Measurements from ENCODE around the gene TEKT3. TPM values are rescaled to one million over a fixed set of nuclear protein-coding genes. Genes with fewer than 3 reads are reported as not detected.

The TEKT3 gene
- total and polyA plus RNA-seq, 2 of the 4 experiments (the other 2 are of a cell fraction): 0.15 TPM; not detected in 1

DNA sequence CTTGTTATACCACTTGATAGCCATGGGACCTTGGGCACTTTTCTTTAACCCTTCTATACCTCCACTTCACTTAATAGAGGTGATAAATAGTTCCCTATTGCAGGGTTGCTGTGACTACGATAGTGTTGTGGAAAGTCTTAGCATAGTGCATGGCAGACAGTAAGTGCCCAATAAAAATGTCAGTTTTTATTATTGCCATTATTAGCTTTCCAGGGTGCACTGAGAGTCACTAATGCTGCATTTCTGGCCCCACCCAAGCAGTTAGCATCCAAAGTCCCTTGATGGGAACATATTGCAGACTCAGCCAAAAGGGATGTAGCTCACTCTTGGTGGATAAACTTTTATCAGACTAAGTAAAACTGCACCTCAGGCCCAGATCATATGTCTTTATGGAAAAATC is 41.5 kb upstream of the TEKT3 start:
- no peak for ATAC-seq (ENCODE audit: low read depth)
- Histone ChIP-seq H2BK20ac (ENCODE audit: low read depth, low read length) (no peak overlapping the region), H4K20me1 (ENCODE audit: insufficient read depth, low read length) (no peaks in the 10 kb centered on the region)

More for the DNA sequence above, 41.5 kb upstream of the TEKT3 start:
- no peak overlapping the region for H2BK5ac ChIP-seq (ENCODE audit: low read depth, low read length, poor library complexity, severe bottlenecking)
- no peak overlapping the region for H2AFZ ChIP-seq (replicated peaks; ENCODE audit: low read length, poor library complexity)
- no peak overlapping the region for H3K27ac ChIP-seq (ENCODE audit: insufficient read depth, low read length)
- ChIA-PET POLR2A (ENCODE audit: unreplicated experiment) (no interaction called here), CTCF (interaction anchor here (0.7 kb wide), 1 partner anchor 19 kb away, joined by 4 read pairs; no protein-coding TSS in a partner anchor)
- no peaks in the 10 kb centered on the region for H3K9me3 ChIP-seq (ENCODE audit: control insufficient read depth, insufficient read depth, low read length)
- no CpG with 5 or more reads among the region's 1 CpG for WGBS, 2 experiments (ENCODE audit: extremely low coverage in 2 of 2, insufficient read length in 1 of 2)
- no peak overlapping the region for H4K91ac ChIP-seq (ENCODE audit: insufficient read depth, low read depth, low read length)
- intact Hi-C loops (cut with micrococcal nuclease) (no loop called here), dilution Hi-C loops (cut with HindIII; ENCODE audit: low sequenced_read_pairs, unreplicated experiment) (no loop called here), in situ Hi-C loops (cut with MboI; ENCODE audit: low sequenced_read_pairs) (no loop called here)
- no peak for DNase-seq
- H4K8ac ChIP-seq (ENCODE audit: low read depth in 2 of 2, low read length in 2 of 2): no peak overlapping the region
- no TSS peak for BruUV-seq (replicated peaks)
- H2BK120ac ChIP-seq (ENCODE audit: low read depth, low read length): no peak overlapping the region
- H3K4me3 ChIP-seq (ENCODE audit: insufficient read depth, low read depth, low read length): no peak overlapping the region
- no peak overlapping the region for H3K14ac ChIP-seq (replicated peaks; ENCODE audit: low read depth, low read length)
- no peak overlapping the region for H3K4me2 ChIP-seq (ENCODE audit: low read depth, low read length)
- no peak overlapping the region for H3K9ac ChIP-seq (ENCODE audit: low read depth, low read length)
- no peak overlapping the region for H3K23ac ChIP-seq (ENCODE audit: low read depth, low read length)
- no peaks in the 10 kb centered on the region for H3K79me1 ChIP-seq (ENCODE audit: low read depth in 1 of 2, low read length in 2 of 2)
- peaks cover 7% of the 10 kb centered on the region for H3K4me1 ChIP-seq (ENCODE audit: control insufficient read depth, insufficient read depth, low read length)
- no peak overlapping the region for H3K56ac ChIP-seq (ENCODE audit: extremely low read depth, insufficient read depth, low read length)
- H2AK5ac ChIP-seq (ENCODE audit: low read depth, low read length): no peak overlapping the region
- peaks cover 2% of the 10 kb centered on the region; the same call in 1 of the 2 replicates for H3K9me1 ChIP-seq (ENCODE audit: insufficient read depth, low read length)
- no peaks in the 10 kb centered on the region for H3K36me3 ChIP-seq (ENCODE audit: control insufficient read depth, insufficient read depth, low read length)
- H3K18ac ChIP-seq (ENCODE audit: low read depth, low read length): no peak overlapping the region
- no peaks in the 10 kb centered on the region for H3K27me3 ChIP-seq (ENCODE audit: control insufficient read depth, insufficient read depth, low read length)
- no peak overlapping the region for H4K5ac ChIP-seq (ENCODE audit: low read depth, low read length)
- no peak overlapping the region for H2AK9ac ChIP-seq (replicated peaks; ENCODE audit: low read depth, low read length, poor library complexity)
- H3K4ac ChIP-seq (ENCODE audit: low read depth, low read length): no peak overlapping the region
- no peak for TF ChIP-seq SMC3 (IDR thresholded peaks at IDR 0.05; ENCODE audit: low read depth, low read length)
- no peak for TF ChIP-seq ELK1 (IDR thresholded peaks at IDR 0.05; ENCODE audit: borderline replicate concordance, low read depth, low read length)
- no peak for TF ChIP-seq RAD21 (IDR thresholded peaks at IDR 0.05; ENCODE audit: low read length)
- no peak for TF ChIP-seq MAZ (IDR thresholded peaks at IDR 0.05; ENCODE audit: borderline replicate concordance, low read depth, low read length)
- no peak for TF ChIP-seq NFE2L2 (IDR thresholded peaks at IDR 0.05; ENCODE audit: low read depth, low read length)
- no peak for TF ChIP-seq MXI1 (IDR thresholded peaks at IDR 0.05; ENCODE audit: borderline replicate concordance, low read depth, low read length)
- no peak for TF ChIP-seq CEBPB (IDR thresholded peaks at IDR 0.05; ENCODE audit: low read depth, low read length)
- no peak for TF ChIP-seq RCOR1 (IDR thresholded peaks at IDR 0.05; ENCODE audit: insufficient replicate concordance, low read length)
- TF ChIP-seq BHLHE40 (IDR thresholded peaks at IDR 0.05; ENCODE audit: low read depth, low read length): no peak
- no peak for TF ChIP-seq MAFK (IDR thresholded peaks at IDR 0.05; ENCODE audit: low read depth, low read length)
- no peak for TF ChIP-seq FOS (IDR thresholded peaks at IDR 0.05; ENCODE audit: low read depth, low read length)
- no peak for TF ChIP-seq POLR2A (IDR thresholded peaks at IDR 0.05; ENCODE audit: low read depth, low read length)
- no peak for TF ChIP-seq RFX5 (IDR thresholded peaks at IDR 0.05; ENCODE audit: low read depth, low read length)
- TF ChIP-seq, protein P1, sequence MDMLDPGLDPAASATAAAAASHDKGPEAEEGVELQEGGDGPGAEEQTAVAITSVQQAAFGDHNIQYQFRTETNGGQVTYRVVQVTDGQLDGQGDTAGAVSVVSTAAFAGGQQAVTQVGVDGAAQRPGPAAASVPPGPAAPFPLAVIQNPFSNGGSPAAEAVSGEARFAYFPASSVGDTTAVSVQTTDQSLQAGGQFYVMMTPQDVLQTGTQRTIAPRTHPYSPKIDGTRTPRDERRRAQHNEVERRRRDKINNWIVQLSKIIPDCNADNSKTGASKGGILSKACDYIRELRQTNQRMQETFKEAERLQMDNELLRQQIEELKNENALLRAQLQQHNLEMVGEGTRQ (IDR thresholded peaks at IDR 0.05; ENCODE audit: low read depth, low read length): no peak
- TF ChIP-seq, protein P2, sequence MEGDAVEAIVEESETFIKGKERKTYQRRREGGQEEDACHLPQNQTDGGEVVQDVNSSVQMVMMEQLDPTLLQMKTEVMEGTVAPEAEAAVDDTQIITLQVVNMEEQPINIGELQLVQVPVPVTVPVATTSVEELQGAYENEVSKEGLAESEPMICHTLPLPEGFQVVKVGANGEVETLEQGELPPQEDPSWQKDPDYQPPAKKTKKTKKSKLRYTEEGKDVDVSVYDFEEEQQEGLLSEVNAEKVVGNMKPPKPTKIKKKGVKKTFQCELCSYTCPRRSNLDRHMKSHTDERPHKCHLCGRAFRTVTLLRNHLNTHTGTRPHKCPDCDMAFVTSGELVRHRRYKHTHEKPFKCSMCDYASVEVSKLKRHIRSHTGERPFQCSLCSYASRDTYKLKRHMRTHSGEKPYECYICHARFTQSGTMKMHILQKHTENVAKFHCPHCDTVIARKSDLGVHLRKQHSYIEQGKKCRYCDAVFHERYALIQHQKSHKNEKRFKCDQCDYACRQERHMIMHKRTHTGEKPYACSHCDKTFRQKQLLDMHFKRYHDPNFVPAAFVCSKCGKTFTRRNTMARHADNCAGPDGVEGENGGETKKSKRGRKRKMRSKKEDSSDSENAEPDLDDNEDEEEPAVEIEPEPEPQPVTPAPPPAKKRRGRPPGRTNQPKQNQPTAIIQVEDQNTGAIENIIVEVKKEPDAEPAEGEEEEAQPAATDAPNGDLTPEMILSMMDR (conservative IDR thresholded peaks at IDR 0.05; ENCODE audit: low read depth, low read length): no peak
- no peak for TF ChIP-seq CHD1 (IDR thresholded peaks at IDR 0.05; ENCODE audit: low read depth, low read length)
- H2BK15ac ChIP-seq (ENCODE audit: low read depth, low read length): no peak overlapping the region
